ENCODE data around the gene ATP2A2.

ATP2A2 gene

DNA sequence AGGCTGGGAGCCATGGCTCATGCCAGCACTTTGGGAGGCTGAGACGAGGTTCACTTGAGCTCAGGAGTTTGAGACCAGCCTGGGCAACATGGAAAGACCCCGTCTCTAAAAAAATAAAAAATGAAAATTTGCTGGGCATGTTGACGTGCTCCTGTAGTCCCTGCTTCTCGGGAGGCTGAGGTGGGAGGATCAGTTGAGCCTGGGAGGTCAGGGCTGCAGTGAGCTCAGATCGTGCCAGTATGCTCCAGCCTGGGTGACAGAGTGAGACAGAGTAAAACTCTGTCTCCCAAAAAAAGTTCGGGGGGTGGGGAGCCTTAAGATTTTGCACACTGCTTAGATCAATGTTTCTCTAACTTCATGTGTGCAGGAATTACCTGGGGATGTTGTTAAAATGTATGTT, 30.9 kb downstream of the ATP2A2 start:
- TF ChIP-seq, protein P1, sequence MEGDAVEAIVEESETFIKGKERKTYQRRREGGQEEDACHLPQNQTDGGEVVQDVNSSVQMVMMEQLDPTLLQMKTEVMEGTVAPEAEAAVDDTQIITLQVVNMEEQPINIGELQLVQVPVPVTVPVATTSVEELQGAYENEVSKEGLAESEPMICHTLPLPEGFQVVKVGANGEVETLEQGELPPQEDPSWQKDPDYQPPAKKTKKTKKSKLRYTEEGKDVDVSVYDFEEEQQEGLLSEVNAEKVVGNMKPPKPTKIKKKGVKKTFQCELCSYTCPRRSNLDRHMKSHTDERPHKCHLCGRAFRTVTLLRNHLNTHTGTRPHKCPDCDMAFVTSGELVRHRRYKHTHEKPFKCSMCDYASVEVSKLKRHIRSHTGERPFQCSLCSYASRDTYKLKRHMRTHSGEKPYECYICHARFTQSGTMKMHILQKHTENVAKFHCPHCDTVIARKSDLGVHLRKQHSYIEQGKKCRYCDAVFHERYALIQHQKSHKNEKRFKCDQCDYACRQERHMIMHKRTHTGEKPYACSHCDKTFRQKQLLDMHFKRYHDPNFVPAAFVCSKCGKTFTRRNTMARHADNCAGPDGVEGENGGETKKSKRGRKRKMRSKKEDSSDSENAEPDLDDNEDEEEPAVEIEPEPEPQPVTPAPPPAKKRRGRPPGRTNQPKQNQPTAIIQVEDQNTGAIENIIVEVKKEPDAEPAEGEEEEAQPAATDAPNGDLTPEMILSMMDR (IDR thresholded peaks at IDR 0.05): no peak

GRCh38 chr12:110312581-110313360, 31.7 kb downstream of the ATP2A2 start:
- TF ChIP-seq, protein P1 (IDR thresholded peaks at IDR 0.05): no peak

DNA sequence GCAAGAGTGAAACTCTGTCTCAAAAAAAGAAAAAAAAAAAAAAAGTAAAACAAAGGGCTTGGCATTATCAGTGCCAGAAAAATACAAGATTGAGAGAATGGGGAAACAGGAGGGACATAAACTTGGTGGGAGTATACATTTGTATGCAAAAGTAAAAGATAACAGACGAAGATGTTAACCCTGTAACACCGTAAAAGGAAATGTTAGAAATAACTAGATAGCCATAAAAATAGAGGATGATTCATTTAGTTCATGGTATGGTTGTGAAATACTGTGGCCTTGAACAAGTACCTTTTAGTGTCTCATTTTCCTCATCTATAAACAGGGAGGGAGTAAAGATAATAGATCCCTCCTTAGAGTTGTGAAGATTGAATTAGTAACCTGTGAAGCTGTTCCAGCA, 33.3 kb downstream of the ATP2A2 start:
- TF ChIP-seq, protein P1 (IDR thresholded peaks at IDR 0.05): no peak

DNA sequence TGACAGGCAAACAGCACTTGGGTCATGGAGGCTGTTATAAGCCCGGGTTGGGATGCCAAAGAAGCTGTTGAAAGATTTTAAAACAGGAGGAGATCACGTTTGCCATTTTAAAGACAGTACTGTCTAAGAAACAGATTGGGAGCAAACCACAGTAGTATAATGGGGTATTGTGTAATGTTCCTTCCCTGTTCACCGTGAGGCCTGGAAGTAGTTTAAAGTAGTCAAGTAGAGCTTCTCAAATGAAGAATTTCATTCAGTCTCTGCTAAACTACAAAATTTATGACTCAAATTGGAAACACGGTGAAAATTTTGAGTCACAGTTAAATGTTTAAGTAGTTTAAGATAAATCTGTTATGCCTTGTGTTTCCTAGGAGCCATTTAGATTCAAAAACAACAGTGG, 35.8 kb downstream of the ATP2A2 start:
- TF ChIP-seq, protein P1 (IDR thresholded peaks at IDR 0.05): no peak

DNA sequence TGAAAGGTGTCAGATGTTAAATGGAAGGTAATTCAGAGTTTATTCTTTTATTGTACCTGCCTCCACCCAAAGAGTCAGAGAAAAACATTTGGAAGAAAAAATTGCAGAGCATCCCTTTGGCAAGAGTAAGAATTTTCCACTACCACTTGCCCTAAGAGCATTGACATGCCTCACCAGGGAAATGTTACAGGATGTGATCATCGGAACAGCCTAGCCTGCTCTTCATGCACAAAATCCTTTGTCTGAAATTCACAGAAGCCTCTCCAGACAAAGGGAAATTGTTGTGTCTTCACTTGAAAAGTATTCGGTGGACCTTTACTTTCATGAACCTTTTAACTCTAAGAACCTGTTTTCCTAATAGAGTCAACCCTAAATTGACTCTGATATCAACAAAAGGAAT, 36.9 kb downstream of the ATP2A2 start:
- TF ChIP-seq, protein P1 (IDR thresholded peaks at IDR 0.05): no peak

- TF ChIP-seq, protein P1 (IDR thresholded peaks at IDR 0.05): no peak
Observed at GRCh38 chr12:110320550-110320949, 39.5 kb downstream of the ATP2A2 start.

GRCh38 chr12:110329710-110330109, 48.7 kb downstream of the ATP2A2 start:
- TF ChIP-seq, protein P1 (IDR thresholded peaks at IDR 0.05): no peak

GRCh38 chr12:110330124-110330523, 49.1 kb downstream of the ATP2A2 start:
- TF ChIP-seq, protein P1 (IDR thresholded peaks at IDR 0.05): no peak

Measured in LNCAP (cell line).